K562 (cell line): Measurements from ENCODE around the gene FOS. TPM values are rescaled to one million over a fixed set of nuclear protein-coding genes. Genes with fewer than 3 reads are reported as not detected.

ENCODE experiments used
- ARID2 ChIP-seq: fragments of 450-650 bp; IDR thresholded peaks from 2 replicates; pipeline ENCODE4 v1.6.1; 2017; ENCODE audit warnings: antibody characterized with exemption, mild to moderate bottlenecking
- CSDE1 ChIP-seq, 2 experiments: fragments of 450-650 bp; IDR thresholded peaks; 2 replicates each; pipeline ENCODE4 v1.6.1; 2016; ENCODE audit warnings: mild to moderate bottlenecking in 1 of 2
- DACH1 ChIP-seq: fragments of 450-650 bp; IDR thresholded peaks from 2 replicates; pipeline ENCODE4 v1.6.1; 2018; ENCODE audit not compliant: partially characterized antibody
- FOXP1 ChIP-seq: sonication (generic); formaldehyde crosslinking; IDR thresholded peaks from 2 replicates; pipeline ENCODE4 v1.8.0; 2022; ENCODE audit warnings: mild to moderate bottlenecking, missing genetic modification reagents
- KAT8 ChIP-seq: fragments of 450-650 bp; IDR thresholded peaks from 2 replicates; pipeline ENCODE4 v1.6.1; 2016; ENCODE audit warnings: low read depth, mild to moderate bottlenecking
- NFE2L1 ChIP-seq: fragments of 450-650 bp; IDR thresholded peaks from 2 replicates; pipeline ENCODE4 v1.6.1; 2016; ENCODE audit warnings: missing genetic modification characterization, low read depth, mild to moderate bottlenecking, missing compliant biosample characterization, moderate library complexity, borderline replicate concordance
- RBM15 ChIP-seq: fragments of 200-400 bp; formaldehyde crosslinking; IDR thresholded peaks from 2 replicates; pipeline ENCODE4 v1.6.1; 2018; ENCODE audit warnings: mild to moderate bottlenecking, low read length, moderate library complexity; ENCODE audit not compliant: insufficient read depth
- TCFL5 ChIP-seq: fragments of 250-450 bp; sonication (Bioruptor Pico); conservative IDR thresholded peaks from 2 replicates; pipeline ENCODE4 v1.6.1; 2021; ENCODE audit warnings: mild to moderate bottlenecking, moderate library complexity, matching md5 sums
- ZNF586 ChIP-seq: fragments of 450-650 bp; formaldehyde crosslinking; conservative IDR thresholded peaks from 2 replicates; pipeline ENCODE4 v1.4.0; 2020; ENCODE audit warnings: mild to moderate bottlenecking, moderate library complexity
- ZNF76 ChIP-seq: fragments of 250-450 bp; sonication (Bioruptor Pico); IDR thresholded peaks from 2 replicates; pipeline ENCODE4 v1.4.0; 2020; ENCODE audit warnings: mild to moderate bottlenecking, moderate library complexity, borderline replicate concordance
- polyA plus RNA-seq, 8 experiments: library from polyadenylated mRNA; depleted of rRNA in 4 of 8; stranded (reverse) in 5 of 8; unstranded in 3 of 8; fragments of >200 nt; fragmentation: Nextera tagmentation in 2 of 8; fragmentation: Illumina TruSeq in 1 of 8; extraction: Ambion mirVana in 2 of 8; extraction: Trizol in 1 of 8; gene quantifications; 2 replicates each; pipeline versions ENCODE4 v1.2.1 to v1.2.3, GENCODE V29; 2011 to 2014; ENCODE audit warnings: inconsistent platforms in 1 of 8, missing spikeins in 1 of 8
- total RNA-seq, 7 experiments: library from RNA; depleted of rRNA in 6 of 7; stranded (reverse); fragments of >200 nt in 6 of 7; fragmentation: Illumina TruSeq in 2 of 7; extraction: Trizol in 2 of 7; gene quantifications; 2 replicates each; pipeline versions ENCODE4 v1.2.1 to v1.2.3, GENCODE V29; 2011 to 2021; ENCODE audit warnings: low replicate concordance in 1 of 7
- TF ChIP-seq, protein P1 (sequence below): fragments of 450-650 bp; IDR thresholded peaks from 2 replicates; pipeline ENCODE4 v1.6.1; 2016; ENCODE audit warnings: low read depth
- TF ChIP-seq, protein P2 (sequence below): fragments of 250-450 bp; sonication (Bioruptor Pico); IDR thresholded peaks from 2 replicates; pipeline ENCODE4 v1.6.1; 2021; ENCODE audit warnings: mild to moderate bottlenecking
- TF ChIP-seq, protein P3 (sequence below): fragments of 250-450 bp; sonication (Bioruptor Pico); IDR thresholded peaks from 2 replicates; pipeline ENCODE4 v1.8.0; 2022; ENCODE audit warnings: moderate library complexity, mild to moderate bottlenecking, inconsistent platforms
- TF ChIP-seq, protein P4 (sequence below): fragments of 450-650 bp; conservative IDR thresholded peaks from 2 replicates; pipeline ENCODE4 v1.6.1; 2016; ENCODE audit warnings: missing genetic modification characterization, low read depth, mild to moderate bottlenecking, missing compliant biosample characterization, moderate library complexity
- TF ChIP-seq, protein P5 (sequence below): IDR thresholded peaks from 3 replicates; pipeline ENCODE4 v1.6.1; 2011; ENCODE audit warnings: borderline replicate concordance, mild to moderate bottlenecking, moderate library complexity; ENCODE audit not compliant: insufficient read length; ENCODE audit errors: extremely low read depth

Gene FOS
- total and polyA plus RNA-seq, 9 of the 15 experiments (the other 6 are each of a cell fraction or from before 2014, with no cell fraction given) = 0.54 to 13.8 (median 8.9) TPM

DNA sequence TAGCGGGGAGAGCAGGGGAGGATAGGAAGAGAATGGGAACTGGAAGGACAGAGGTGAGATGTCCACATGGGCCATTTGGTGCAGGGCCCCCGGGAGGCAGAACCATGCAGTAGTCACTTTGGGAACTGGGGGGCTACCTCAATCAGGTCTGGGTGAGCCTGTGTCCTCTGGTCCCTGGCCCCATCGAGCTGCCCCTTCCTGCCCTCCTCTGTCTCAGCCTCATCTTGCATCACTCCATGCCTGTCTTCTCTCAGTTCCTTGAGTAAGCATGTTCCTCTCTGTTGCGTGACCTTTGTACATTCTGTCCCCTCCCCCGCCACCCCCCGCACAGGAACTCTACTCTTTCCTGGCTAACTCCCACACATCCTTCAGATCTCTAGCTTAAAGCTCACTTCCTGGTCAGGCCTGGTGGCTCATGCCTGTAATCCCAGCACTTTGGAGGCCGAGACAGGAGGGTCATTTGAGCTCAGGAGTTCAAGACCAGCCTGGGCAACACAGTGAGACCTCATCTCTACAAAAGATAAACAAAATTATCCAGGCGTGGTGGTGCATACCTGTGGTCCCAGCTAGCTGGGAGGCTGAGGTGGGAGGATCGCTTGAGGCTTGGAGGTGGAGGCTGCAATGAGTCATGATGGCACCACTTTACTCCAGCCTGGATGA lies 23.2 kb downstream of the FOS start (continued):
- TF ChIP-seq, protein P1, sequence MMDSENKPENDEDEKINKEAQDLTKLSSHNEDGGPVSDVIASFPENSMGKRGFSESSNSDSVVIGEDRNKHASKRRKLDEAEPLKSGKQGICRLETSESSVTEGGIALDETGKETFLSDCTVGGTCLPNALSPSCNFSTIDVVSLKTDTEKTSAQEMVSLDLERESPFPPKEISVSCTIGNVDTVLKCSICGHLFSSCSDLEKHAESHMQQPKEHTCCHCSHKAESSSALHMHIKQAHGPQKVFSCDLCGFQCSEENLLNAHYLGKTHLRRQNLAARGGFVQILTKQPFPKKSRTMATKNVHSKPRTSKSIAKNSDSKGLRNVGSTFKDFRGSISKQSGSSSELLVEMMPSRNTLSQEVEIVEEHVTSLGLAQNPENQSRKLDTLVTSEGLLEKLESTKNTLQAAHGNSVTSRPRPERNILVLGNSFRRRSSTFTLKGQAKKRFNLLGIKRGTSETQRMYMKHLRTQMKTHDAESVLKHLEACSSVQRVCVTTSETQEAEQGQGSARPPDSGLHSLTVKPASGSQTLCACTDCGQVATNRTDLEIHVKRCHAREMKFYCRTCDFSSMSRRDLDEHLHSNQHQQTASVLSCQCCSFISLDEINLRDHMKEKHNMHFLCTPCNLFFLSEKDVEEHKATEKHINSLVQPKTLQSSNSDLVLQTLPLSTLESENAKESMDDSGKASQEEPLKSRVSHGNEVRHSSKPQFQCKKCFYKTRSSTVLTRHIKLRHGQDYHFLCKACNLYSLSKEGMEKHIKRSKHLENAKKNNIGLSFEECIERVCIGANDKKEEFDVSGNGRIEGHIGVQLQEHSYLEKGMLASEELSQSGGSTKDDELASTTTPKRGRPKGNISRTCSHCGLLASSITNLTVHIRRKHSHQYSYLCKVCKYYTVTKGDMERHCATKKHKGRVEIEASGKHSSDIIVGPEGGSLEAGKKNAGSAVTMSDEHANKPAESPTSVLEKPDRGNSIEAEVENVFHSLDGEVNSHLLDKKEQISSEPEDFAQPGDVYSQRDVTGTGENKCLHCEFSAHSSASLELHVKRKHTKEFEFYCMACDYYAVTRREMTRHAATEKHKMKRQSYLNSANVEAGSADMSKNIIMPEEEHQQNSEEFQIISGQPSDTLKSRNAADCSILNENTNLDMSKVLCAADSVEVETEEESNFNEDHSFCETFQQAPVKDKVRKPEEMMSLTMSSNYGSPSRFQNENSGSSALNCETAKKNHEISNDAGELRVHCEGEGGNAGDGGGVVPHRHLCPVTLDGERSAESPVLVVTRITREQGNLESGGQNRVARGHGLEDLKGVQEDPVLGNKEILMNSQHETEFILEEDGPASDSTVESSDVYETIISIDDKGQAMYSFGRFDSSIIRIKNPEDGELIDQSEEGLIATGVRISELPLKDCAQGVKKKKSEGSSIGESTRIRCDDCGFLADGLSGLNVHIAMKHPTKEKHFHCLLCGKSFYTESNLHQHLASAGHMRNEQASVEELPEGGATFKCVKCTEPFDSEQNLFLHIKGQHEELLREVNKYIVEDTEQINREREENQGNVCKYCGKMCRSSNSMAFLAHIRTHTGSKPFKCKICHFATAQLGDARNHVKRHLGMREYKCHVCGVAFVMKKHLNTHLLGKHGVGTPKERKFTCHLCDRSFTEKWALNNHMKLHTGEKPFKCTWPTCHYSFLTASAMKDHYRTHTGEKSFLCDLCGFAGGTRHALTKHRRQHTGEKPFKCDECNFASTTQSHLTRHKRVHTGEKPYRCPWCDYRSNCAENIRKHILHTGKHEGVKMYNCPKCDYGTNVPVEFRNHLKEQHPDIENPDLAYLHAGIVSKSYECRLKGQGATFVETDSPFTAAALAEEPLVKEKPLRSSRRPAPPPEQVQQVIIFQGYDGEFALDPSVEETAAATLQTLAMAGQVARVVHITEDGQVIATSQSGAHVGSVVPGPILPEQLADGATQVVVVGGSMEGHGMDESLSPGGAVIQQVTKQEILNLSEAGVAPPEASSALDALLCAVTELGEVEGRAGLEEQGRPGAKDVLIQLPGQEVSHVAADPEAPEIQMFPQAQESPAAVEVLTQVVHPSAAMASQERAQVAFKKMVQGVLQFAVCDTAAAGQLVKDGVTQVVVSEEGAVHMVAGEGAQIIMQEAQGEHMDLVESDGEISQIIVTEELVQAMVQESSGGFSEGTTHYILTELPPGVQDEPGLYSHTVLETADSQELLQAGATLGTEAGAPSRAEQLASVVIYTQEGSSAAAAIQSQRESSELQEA = no peak
- TF ChIP-seq, protein P2, sequence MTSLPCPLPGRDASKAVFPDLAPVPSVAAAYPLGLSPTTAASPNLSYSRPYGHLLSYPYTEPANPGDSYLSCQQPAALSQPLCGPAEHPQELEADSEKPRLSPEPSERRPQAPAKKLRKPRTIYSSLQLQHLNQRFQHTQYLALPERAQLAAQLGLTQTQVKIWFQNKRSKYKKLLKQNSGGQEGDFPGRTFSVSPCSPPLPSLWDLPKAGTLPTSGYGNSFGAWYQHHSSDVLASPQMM (CRISPR knock-in tag) = no peak
- TF ChIP-seq RBM15 (no peak), ZNF76 (CRISPR knock-in tag) (no peak), TCFL5 (CRISPR knock-in tag) (no peak), NFE2L1 (tag) (no peak), CSDE1 (IDR thresholded peaks at IDR 0.05) (no peak), FOXP1 (CRISPR knock-in tag) (no peak), ARID2 (no peak), DACH1 (no peak), KAT8 (no peak), ZNF586 (CRISPR knock-in tag) (no peak)
- TF ChIP-seq, protein P3, sequence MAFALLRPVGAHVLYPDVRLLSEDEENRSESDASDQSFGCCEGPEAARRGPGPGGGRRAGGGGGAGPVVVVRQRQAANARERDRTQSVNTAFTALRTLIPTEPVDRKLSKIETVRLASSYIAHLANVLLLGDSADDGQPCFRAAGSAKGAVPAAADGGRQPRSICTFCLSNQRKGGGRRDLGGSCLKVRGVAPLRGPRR = no peak
- TF ChIP-seq, protein P4, sequence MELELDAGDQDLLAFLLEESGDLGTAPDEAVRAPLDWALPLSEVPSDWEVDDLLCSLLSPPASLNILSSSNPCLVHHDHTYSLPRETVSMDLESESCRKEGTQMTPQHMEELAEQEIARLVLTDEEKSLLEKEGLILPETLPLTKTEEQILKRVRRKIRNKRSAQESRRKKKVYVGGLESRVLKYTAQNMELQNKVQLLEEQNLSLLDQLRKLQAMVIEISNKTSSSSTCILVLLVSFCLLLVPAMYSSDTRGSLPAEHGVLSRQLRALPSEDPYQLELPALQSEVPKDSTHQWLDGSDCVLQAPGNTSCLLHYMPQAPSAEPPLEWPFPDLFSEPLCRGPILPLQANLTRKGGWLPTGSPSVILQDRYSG (tag) = no peak
- TF ChIP-seq, protein P5, sequence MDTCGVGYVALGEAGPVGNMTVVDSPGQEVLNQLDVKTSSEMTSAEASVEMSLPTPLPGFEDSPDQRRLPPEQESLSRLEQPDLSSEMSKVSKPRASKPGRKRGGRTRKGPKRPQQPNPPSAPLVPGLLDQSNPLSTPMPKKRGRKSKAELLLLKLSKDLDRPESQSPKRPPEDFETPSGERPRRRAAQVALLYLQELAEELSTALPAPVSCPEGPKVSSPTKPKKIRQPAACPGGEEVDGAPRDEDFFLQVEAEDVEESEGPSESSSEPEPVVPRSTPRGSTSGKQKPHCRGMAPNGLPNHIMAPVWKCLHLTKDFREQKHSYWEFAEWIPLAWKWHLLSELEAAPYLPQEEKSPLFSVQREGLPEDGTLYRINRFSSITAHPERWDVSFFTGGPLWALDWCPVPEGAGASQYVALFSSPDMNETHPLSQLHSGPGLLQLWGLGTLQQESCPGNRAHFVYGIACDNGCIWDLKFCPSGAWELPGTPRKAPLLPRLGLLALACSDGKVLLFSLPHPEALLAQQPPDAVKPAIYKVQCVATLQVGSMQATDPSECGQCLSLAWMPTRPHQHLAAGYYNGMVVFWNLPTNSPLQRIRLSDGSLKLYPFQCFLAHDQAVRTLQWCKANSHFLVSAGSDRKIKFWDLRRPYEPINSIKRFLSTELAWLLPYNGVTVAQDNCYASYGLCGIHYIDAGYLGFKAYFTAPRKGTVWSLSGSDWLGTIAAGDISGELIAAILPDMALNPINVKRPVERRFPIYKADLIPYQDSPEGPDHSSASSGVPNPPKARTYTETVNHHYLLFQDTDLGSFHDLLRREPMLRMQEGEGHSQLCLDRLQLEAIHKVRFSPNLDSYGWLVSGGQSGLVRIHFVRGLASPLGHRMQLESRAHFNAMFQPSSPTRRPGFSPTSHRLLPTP = no peak
